ENCODE results near the gene BCL6B.

DNA sequence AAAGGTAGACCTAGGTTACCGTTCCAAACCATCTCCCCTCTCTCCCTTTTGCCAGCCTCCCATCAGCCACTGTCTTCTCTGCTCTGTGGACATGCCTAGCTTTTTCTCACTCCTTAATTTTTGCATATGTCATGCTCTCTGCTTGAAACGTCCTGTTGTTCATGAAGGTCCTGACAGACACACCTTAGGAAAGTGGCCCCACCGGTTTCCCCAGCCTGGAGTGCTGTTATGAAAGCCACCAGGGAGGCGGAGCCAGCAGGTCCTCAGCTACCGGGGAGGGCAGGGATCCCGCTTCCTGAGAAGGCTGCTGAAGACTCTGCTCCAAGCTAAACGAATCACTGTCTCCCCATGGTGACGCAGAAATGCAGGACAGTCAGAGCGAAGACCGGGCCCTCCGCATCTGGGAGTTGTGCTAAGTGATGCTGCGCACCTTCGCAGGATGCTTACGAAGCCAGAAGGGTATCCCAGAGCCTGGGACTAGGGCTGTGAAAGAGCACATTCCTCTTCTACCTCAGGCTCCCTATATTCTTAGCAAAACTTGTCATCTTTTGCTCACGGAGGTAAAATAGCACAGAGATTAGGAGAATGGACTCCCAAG lies 23.4 kb downstream of the BCL6B start:
- TF ChIP-seq, protein P1, sequence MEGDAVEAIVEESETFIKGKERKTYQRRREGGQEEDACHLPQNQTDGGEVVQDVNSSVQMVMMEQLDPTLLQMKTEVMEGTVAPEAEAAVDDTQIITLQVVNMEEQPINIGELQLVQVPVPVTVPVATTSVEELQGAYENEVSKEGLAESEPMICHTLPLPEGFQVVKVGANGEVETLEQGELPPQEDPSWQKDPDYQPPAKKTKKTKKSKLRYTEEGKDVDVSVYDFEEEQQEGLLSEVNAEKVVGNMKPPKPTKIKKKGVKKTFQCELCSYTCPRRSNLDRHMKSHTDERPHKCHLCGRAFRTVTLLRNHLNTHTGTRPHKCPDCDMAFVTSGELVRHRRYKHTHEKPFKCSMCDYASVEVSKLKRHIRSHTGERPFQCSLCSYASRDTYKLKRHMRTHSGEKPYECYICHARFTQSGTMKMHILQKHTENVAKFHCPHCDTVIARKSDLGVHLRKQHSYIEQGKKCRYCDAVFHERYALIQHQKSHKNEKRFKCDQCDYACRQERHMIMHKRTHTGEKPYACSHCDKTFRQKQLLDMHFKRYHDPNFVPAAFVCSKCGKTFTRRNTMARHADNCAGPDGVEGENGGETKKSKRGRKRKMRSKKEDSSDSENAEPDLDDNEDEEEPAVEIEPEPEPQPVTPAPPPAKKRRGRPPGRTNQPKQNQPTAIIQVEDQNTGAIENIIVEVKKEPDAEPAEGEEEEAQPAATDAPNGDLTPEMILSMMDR (conservative IDR thresholded peaks at IDR 0.05; ENCODE audit: low read depth, low read length): no peak
- TF ChIP-seq POLR2A (IDR thresholded peaks at IDR 0.05; ENCODE audit: low read depth, low read length): no peak
- TF ChIP-seq USF2 (IDR thresholded peaks at IDR 0.05; ENCODE audit: low read depth, low read length): no peak
- TF ChIP-seq SMC3 (IDR thresholded peaks at IDR 0.05; ENCODE audit: low read depth, low read length): no peak
- TF ChIP-seq RAD21 (IDR thresholded peaks at IDR 0.05; ENCODE audit: low read length): no peak
- no peak for TF ChIP-seq RCOR1 (IDR thresholded peaks at IDR 0.05; ENCODE audit: insufficient replicate concordance, low read length)
- TF ChIP-seq FOS (IDR thresholded peaks at IDR 0.05; ENCODE audit: low read depth, low read length): no peak
- TF ChIP-seq, protein P2, sequence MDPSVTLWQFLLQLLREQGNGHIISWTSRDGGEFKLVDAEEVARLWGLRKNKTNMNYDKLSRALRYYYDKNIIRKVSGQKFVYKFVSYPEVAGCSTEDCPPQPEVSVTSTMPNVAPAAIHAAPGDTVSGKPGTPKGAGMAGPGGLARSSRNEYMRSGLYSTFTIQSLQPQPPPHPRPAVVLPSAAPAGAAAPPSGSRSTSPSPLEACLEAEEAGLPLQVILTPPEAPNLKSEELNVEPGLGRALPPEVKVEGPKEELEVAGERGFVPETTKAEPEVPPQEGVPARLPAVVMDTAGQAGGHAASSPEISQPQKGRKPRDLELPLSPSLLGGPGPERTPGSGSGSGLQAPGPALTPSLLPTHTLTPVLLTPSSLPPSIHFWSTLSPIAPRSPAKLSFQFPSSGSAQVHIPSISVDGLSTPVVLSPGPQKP (IDR thresholded peaks at IDR 0.05; ENCODE audit: borderline replicate concordance, low read depth, low read length): no peak
- no peak for TF ChIP-seq RFX5 (IDR thresholded peaks at IDR 0.05; ENCODE audit: low read depth, low read length)
- no peak for TF ChIP-seq MAZ (IDR thresholded peaks at IDR 0.05; ENCODE audit: borderline replicate concordance, low read depth, low read length)
- TF ChIP-seq MXI1 (IDR thresholded peaks at IDR 0.05; ENCODE audit: borderline replicate concordance, low read depth, low read length): no peak
- TF ChIP-seq CEBPB (IDR thresholded peaks at IDR 0.05; ENCODE audit: low read depth, low read length): no peak
- no peak for TF ChIP-seq BHLHE40 (IDR thresholded peaks at IDR 0.05; ENCODE audit: low read depth, low read length)
